HCT116 (cell line): ENCODE data around the gene DGKE. TPM values are rescaled to one million over a fixed set of nuclear protein-coding genes. Genes with fewer than 3 reads are reported as not detected.

Source experiments
- ATAC-seq: fragments of 200-7000 bp; cut with Tn5 transposase; 2 replicates; pipeline ENCODE4 v1.9.1; 2020; ENCODE audit warnings: mild to moderate bottlenecking, moderate library complexity
- BruUV-seq: library from RNA; stranded (reverse); fragments of 400-500 nt; replicated peaks from 2 replicates; lab custom pipeline; 2021; lab: Mats Ljungman, UMichigan
- CTCF ChIA-PET: fragments of 300-600 bp; sonication (Branson Sonifier 250); formaldehyde crosslinking; loops from one replicate; lab custom pipeline; 2021; ENCODE audit warnings: antibody characterized with exemption; lab: Charles Lee
- POLR2A ChIA-PET: fragments of 300-600, 350-600 bp; sonication (Branson Sonifier 250); formaldehyde crosslinking; loops from one replicate; lab custom pipeline; 2021; ENCODE audit warnings: antibody characterized with exemption; lab: Charles Lee
- RAD21 ChIA-PET, 2 experiments: fragments of 300-600 bp; sonication (Branson Sonifier 250); formaldehyde crosslinking; loops; one replicate each; lab custom pipeline; 2023; ENCODE audit warnings: low total read pairs in 2 of 2; ENCODE audit not compliant: uncharacterized antibody in 2 of 2, unreplicated experiment in 2 of 2, low non-redundant PET in 1 of 2; lab: Charles Lee
- DNase-seq: peaks from one replicate; pipeline ENCODE4 v3.0.0-alpha.2; 2010; ENCODE audit warnings: low read depth, low spot score
- H2AFZ ChIP-seq: fragments of 200-600 bp; shearing (Covaris generic), sonication (generic); 2 replicates; pipeline ENCODE4 v1.6.1; 2017; ENCODE audit warnings: low read depth, mixed run types, mixed read lengths, antibody characterized with exemption, low read length; ENCODE audit not compliant: poor library complexity, severe bottlenecking
- H3K27ac ChIP-seq: 2 replicates; pipeline ENCODE4 v1.5.1; 2012; ENCODE audit warnings: low read depth, low read length
- H3K27me3 ChIP-seq: fragments of 200-600 bp; sonication (generic); 2 replicates; pipeline ENCODE4 v1.6.1; 2016; ENCODE audit warnings: mixed run types, low read length, mixed read lengths; ENCODE audit not compliant: insufficient read depth
- H3K36me3 ChIP-seq, 2 experiments: fragments of 200-500 bp in 1 of 2; fragments of 200-600 bp in 1 of 2; sonication (Bioruptor generic) in 1 of 2; sonication (generic) in 1 of 2; 2 replicates each; pipeline versions ENCODE4 v1.5.1 to v1.6.1; 2014 to 2016; ENCODE audit warnings: low read length in 2 of 2, inconsistent platforms in 1 of 2, mixed read lengths in 1 of 2, mixed run types in 1 of 2; ENCODE audit not compliant: insufficient read depth in 2 of 2, control insufficient read depth in 1 of 2
- H3K4me1 ChIP-seq, 2 experiments: fragments of 200-600 bp in 1 of 2; sonication (generic) in 1 of 2; 2 replicates each; pipeline versions ENCODE4 v1.5.1 to v1.6.1; 2012 to 2017; ENCODE audit warnings: low read length in 2 of 2, inconsistent platforms in 1 of 2, mild to moderate bottlenecking in 1 of 2, mixed read lengths in 1 of 2, mixed run types in 1 of 2, moderate library complexity in 1 of 2; ENCODE audit not compliant: insufficient read depth in 2 of 2, control insufficient read depth in 1 of 2
- H3K4me2 ChIP-seq: fragments of 200-600 bp; sonication (generic); 2 replicates; pipeline ENCODE4 v1.6.1; 2017; ENCODE audit warnings: mixed run types, low read length, mixed read lengths
- H3K4me3 ChIP-seq, 2 experiments: fragments of 200-600 bp in 1 of 2; sonication (generic) in 1 of 2; replicated peaks in 1 of 2; 2 replicates each; pipeline ENCODE4 v1.5.1; 2011 to 2016; ENCODE audit warnings: low read length in 2 of 2, control low read depth in 1 of 2, low read depth in 1 of 2, mild to moderate bottlenecking in 1 of 2, mixed read lengths in 1 of 2, mixed run types in 1 of 2
- H3K79me2 ChIP-seq: fragments of 200-600 bp; sonication (generic); 2 replicates; pipeline ENCODE4 v1.6.1; 2017; ENCODE audit warnings: mild to moderate bottlenecking, mixed run types, low read length, moderate library complexity, mixed read lengths; ENCODE audit not compliant: insufficient read depth
- H3K9ac ChIP-seq: fragments of 200-600 bp; sonication (generic); 2 replicates; pipeline ENCODE4 v1.6.1; 2016; ENCODE audit warnings: low read length, mixed read lengths
- H3K9me2 ChIP-seq: fragments of 200-600 bp; sonication (generic), shearing (Covaris generic); 2 replicates; pipeline ENCODE4 v1.6.1; 2017; ENCODE audit warnings: mixed run types, mild to moderate bottlenecking, moderate library complexity; ENCODE audit not compliant: insufficient read depth
- H3K9me3 ChIP-seq, 2 experiments: fragments of 200-500 bp in 1 of 2; fragments of 200-600 bp in 1 of 2; sonication (Bioruptor generic) in 1 of 2; sonication (generic) in 1 of 2; 2 replicates each; pipeline ENCODE4 v1.6.1; 2014 to 2017; ENCODE audit warnings: low read length in 2 of 2, mixed read lengths in 2 of 2, inconsistent platforms in 1 of 2, low read depth in 1 of 2, mild to moderate bottlenecking in 1 of 2, mixed run types in 1 of 2, moderate library complexity in 1 of 2; ENCODE audit not compliant: control insufficient read depth in 1 of 2, insufficient read depth in 1 of 2
- H4K20me1 ChIP-seq: fragments of 200-600 bp; sonication (generic), shearing (Covaris generic); 2 replicates; pipeline ENCODE4 v1.6.1; 2017; ENCODE audit warnings: mixed run types, mild to moderate bottlenecking, moderate library complexity; ENCODE audit not compliant: insufficient read depth
- ELF1 ChIP-seq: IDR thresholded peaks from 2 replicates; pipeline ENCODE4 v1.6.1; 2012; ENCODE audit warnings: low read depth, borderline replicate concordance
- RAD21 ChIP-seq: IDR thresholded peaks from 2 replicates; pipeline ENCODE4 v1.6.1; 2012; ENCODE audit warnings: low read depth, mild to moderate bottlenecking
- SP1 ChIP-seq: IDR thresholded peaks from 2 replicates; pipeline ENCODE4 v1.6.1; 2012; ENCODE audit warnings: low read depth
- ZFX ChIP-seq: fragments of 450-650 bp; IDR thresholded peaks from 2 replicates; pipeline ENCODE4 v1.6.1; 2017
- ZNF274 ChIP-seq: fragments of 200-500 bp; sonication (Bioruptor generic); IDR thresholded peaks from 2 replicates; pipeline ENCODE4 v1.6.1; 2014; ENCODE audit warnings: mild to moderate bottlenecking, low read depth, low read length, inconsistent platforms
- intact Hi-C: fragments of 100-400 bp; cut with micrococcal nuclease; formaldehyde crosslinking; loops from 2 replicates; pipeline ENCODE4 v1.10.0; 2022
- total RNA-seq: library from RNA; stranded (reverse); gene quantifications from one replicate; pipeline ENCODE4 v1.2.1, GENCODE V29; 2021; ENCODE audit not compliant: unreplicated experiment
- TF ChIP-seq, protein P1 (sequence below): IDR thresholded peaks from 2 replicates; pipeline ENCODE4 v1.6.1; 2011; ENCODE audit warnings: mild to moderate bottlenecking, low read length, moderate library complexity; ENCODE audit not compliant: insufficient replicate concordance; ENCODE audit errors: extremely low read depth
- TF ChIP-seq, protein P2 (sequence below), 3 experiments: fragments of 200-600 bp in 1 of 3; sonication (generic) in 1 of 3; IDR thresholded peaks in 2 of 3; conservative IDR thresholded peaks in 1 of 3; 2 replicates each; pipeline ENCODE4 v1.5.1; 2012 to 2017; ENCODE audit warnings: low read depth in 2 of 3, low read length in 2 of 3, antibody characterized with exemption in 1 of 3, borderline replicate concordance in 1 of 3, control low read depth in 1 of 3, mild to moderate bottlenecking in 1 of 3, mixed read lengths in 1 of 3, mixed run types in 1 of 3, moderate library complexity in 1 of 3; ENCODE audit not compliant: insufficient read depth in 1 of 3
- TF ChIP-seq, protein P3 (sequence below): IDR thresholded peaks from 2 replicates; pipeline ENCODE4 v1.6.1; 2012

DGKE gene
- total RNA-seq, 1 experiment from 2014 or later: 5.2 TPM

- Histone ChIP-seq H3K4me3 (no peak overlapping the region), H3K4me2 (no peak overlapping the region), H3K9me3 (peaks cover 5 to 7% of the 10 kb centered on the region in 2 experiments; a peak in 2 of 4 replicates), H3K36me3 (peaks cover 13 to 51% of the 10 kb centered on the region in 2 experiments; a peak in 3 of 4 replicates), H3K9me2 (no peaks in the 10 kb centered on the region), H3K79me2 (no peaks in the 10 kb centered on the region), H2AFZ (no peak overlapping the region), H3K4me1 (peaks cover 0 to 3% of the 10 kb centered on the region in 2 experiments; a peak in 1 of 4 replicates), H3K9ac (no peak overlapping the region), H4K20me1 (no peaks in the 10 kb centered on the region), H3K27ac (no peak overlapping the region), H3K27me3 (no peaks in the 10 kb centered on the region)
- DNase-seq (no peak), ATAC-seq (no peak)
- intact Hi-C loops: no loop called here
- TF ChIP-seq ZFX: no peak
- TF ChIP-seq, protein P1, sequence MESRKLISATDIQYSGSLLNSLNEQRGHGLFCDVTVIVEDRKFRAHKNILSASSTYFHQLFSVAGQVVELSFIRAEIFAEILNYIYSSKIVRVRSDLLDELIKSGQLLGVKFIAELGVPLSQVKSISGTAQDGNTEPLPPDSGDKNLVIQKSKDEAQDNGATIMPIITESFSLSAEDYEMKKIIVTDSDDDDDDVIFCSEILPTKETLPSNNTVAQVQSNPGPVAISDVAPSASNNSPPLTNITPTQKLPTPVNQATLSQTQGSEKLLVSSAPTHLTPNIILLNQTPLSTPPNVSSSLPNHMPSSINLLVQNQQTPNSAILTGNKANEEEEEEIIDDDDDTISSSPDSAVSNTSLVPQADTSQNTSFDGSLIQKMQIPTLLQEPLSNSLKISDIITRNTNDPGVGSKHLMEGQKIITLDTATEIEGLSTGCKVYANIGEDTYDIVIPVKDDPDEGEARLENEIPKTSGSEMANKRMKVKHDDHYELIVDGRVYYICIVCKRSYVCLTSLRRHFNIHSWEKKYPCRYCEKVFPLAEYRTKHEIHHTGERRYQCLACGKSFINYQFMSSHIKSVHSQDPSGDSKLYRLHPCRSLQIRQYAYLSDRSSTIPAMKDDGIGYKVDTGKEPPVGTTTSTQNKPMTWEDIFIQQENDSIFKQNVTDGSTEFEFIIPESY: no peak
- TF ChIP-seq, protein P2, sequence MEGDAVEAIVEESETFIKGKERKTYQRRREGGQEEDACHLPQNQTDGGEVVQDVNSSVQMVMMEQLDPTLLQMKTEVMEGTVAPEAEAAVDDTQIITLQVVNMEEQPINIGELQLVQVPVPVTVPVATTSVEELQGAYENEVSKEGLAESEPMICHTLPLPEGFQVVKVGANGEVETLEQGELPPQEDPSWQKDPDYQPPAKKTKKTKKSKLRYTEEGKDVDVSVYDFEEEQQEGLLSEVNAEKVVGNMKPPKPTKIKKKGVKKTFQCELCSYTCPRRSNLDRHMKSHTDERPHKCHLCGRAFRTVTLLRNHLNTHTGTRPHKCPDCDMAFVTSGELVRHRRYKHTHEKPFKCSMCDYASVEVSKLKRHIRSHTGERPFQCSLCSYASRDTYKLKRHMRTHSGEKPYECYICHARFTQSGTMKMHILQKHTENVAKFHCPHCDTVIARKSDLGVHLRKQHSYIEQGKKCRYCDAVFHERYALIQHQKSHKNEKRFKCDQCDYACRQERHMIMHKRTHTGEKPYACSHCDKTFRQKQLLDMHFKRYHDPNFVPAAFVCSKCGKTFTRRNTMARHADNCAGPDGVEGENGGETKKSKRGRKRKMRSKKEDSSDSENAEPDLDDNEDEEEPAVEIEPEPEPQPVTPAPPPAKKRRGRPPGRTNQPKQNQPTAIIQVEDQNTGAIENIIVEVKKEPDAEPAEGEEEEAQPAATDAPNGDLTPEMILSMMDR (IDR thresholded peaks at IDR 0.05 in 2 of 3, conservative IDR thresholded peaks at IDR 0.05 in 1 of 3; ENCODE audit: borderline replicate concordance in 1 of 3, insufficient read depth in 1 of 3, low read depth in 2 of 3, low read length in 2 of 3): no peak
- TF ChIP-seq ELF1: no peak
- TF ChIP-seq SP1: no peak
- no peak for TF ChIP-seq RAD21
- TF ChIP-seq ZNF274: no peak
- TF ChIP-seq, protein P3, sequence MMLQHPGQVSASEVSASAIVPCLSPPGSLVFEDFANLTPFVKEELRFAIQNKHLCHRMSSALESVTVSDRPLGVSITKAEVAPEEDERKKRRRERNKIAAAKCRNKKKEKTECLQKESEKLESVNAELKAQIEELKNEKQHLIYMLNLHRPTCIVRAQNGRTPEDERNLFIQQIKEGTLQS: no peak
- CTCF ChIA-PET: no interaction called here
- POLR2A ChIA-PET: no interaction called here
- RAD21 ChIA-PET: no interaction called here
- BruUV-seq: no TSS peak
These were observed 53.2 kb downstream of the DGKE start for GRCh38 chr17:56887105-56887504.
